Stimulated activated CD4-positive, alpha-beta T cell treated with anti-CD3 and anti-CD28 coated beads, Interleukin-2, amount 100 ng/mL, for 24 hours (primary cell): ENCODE results near the gene FOXC1.
A peak's percentile ranks its signal among the peaks of the same experiment; 100 is the strongest.

Source experiments
- DNase-seq, 2 donors: peaks; one replicate each; pipeline ENCODE4 v3.0.0-alpha.2; 2020

FOXC1 gene

GRCh38 chr6:1584996-1585668 is 24.6 kb upstream of the FOXC1 start:
- DNase-seq = no peak

GRCh38 chr6:1585669-1586049 is 24.1 kb upstream of the FOXC1 start:
- peak in 1 of 2 donors; percentile 9 for DNase-seq

- DNase-seq = no peak
These were observed 23.5 kb upstream of the FOXC1 start for GRCh38 chr6:1586256-1586655.

- no peak for DNase-seq
These were observed 22.8 kb upstream of the FOXC1 start for GRCh38 chr6:1586861-1587450.

- DNase-seq = no peak
These were observed 22.2 kb upstream of the FOXC1 start for GRCh38 chr6:1587546-1587945.

GRCh38 chr6:1587977-1588376 is 21.7 kb upstream of the FOXC1 start:
- no peak for DNase-seq

- DNase-seq = no peak
These were observed 20.5 kb upstream of the FOXC1 start for GRCh38 chr6:1589208-1589607.

- DNase-seq = peak in 1 of 2 donors; percentile 6
These were observed 19.1 kb upstream of the FOXC1 start for GRCh38 chr6:1590580-1590979.

GRCh38 chr6:1591243-1591642 is 18.5 kb upstream of the FOXC1 start:
- no peak for DNase-seq

GRCh38 chr6:1591926-1592325 is 17.8 kb upstream of the FOXC1 start:
- no peak for DNase-seq

GRCh38 chr6:1592852-1593251 is 16.9 kb upstream of the FOXC1 start:
- DNase-seq = no peak

GRCh38 chr6:1593286-1593957 is 16.3 kb upstream of the FOXC1 start:
- no peak for DNase-seq

GRCh38 chr6:1593958-1594314 is 15.8 kb upstream of the FOXC1 start:
- no peak for DNase-seq

- DNase-seq = no peak
These were observed 15.1 kb upstream of the FOXC1 start for GRCh38 chr6:1594445-1595200.

- no peak for DNase-seq
These were observed 14.2 kb upstream of the FOXC1 start for GRCh38 chr6:1595271-1596087.

GRCh38 chr6:1596088-1596852 is 13.4 kb upstream of the FOXC1 start:
- peak; percentile 69 to 71 for DNase-seq

GRCh38 chr6:1597121-1597744 is 12.5 kb upstream of the FOXC1 start:
- DNase-seq = no peak

GRCh38 chr6:1597924-1598323 is 11.8 kb upstream of the FOXC1 start:
- no peak for DNase-seq

GRCh38 chr6:1598433-1598832 is 11.3 kb upstream of the FOXC1 start:
- DNase-seq = no peak

- no peak for DNase-seq
These were observed 10.8 kb upstream of the FOXC1 start for GRCh38 chr6:1598886-1599285.

- no peak for DNase-seq
These were observed 10.2 kb upstream of the FOXC1 start for GRCh38 chr6:1599469-1599868.
